ENCODE measurements around the gene HDC. TPM values are rescaled to one million over a fixed set of nuclear protein-coding genes. Genes with fewer than 3 reads are reported as not detected.

HDC gene
- total and polyA plus RNA-seq, 2 of the 13 experiments (the other 11 are each of a cell fraction or from before 2014, with no cell fraction given) = not detected

DNA sequence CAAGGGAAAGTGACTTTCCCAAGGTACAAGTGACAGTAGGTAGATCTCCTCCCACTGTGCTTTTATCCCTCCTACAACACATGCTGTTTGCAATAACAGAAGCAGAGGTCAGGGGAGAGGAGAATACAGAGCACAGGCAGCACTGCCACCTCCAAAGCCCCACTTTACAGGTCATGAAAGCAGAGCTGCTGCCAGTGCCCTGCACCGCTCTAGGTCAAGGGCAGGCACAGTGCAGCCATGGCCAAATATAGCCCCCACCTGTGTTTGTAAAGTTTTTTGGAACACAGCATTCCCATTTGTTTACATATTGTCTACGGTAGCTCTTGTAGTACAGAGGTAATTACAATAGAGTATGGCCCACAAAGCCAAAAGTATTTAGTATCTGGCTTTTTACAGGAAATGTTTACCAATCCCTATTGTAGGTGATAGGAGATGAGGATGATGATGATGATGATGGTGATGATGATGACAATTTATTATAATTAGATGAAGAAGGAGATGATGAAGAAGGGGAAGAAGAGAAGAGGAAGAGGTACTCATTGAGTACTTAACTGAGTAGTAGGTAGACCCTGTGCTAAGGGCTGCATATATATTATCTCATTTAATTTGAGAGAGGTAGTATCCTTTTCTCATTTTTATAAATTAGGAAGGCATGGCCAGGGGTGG, 20.4 kb downstream of the HDC start:
- peak; percentile 84 for ATAC-seq
- Histone ChIP-seq H2AFZ (ENCODE audit: low read length) (no peak overlapping the region), H3K4me2 (ENCODE audit: low read depth, low read length) (peak overlapping the region; percentile 36; the same call in 1 of the 2 replicates), H3K4me1 (ENCODE audit: insufficient read depth, low read length) (peaks cover 80% of the 10 kb centered on the region), H3K36me3 (replicated peaks in 1 of 2; ENCODE audit: control insufficient read depth in 1 of 2, insufficient read depth in 2 of 2, low read length in 2 of 2) (no peaks in the 10 kb centered on the region), H3K9ac (ENCODE audit: insufficient read depth, low read depth, low read length) (no peak overlapping the region), H3K27me3 (ENCODE audit: control insufficient read depth in 1 of 2, insufficient read depth in 2 of 2, low read length in 2 of 2) (no peaks in the 10 kb centered on the region), H3K79me2 (ENCODE audit: insufficient read depth, low read length) (no peaks in the 10 kb centered on the region), H3K27ac (ENCODE audit: extremely low read length, insufficient read depth, low read length) (peak overlapping the region; percentile 34), H3K4me3 (replicated peaks in 1 of 3; ENCODE audit: insufficient read depth in 1 of 3, low read depth in 2 of 3, low read length in 3 of 3) (no peak overlapping the region), H4K20me1 (ENCODE audit: insufficient read depth, low read length) (no peaks in the 10 kb centered on the region), H3K9me3 (ENCODE audit: low read length) (no peaks in the 10 kb centered on the region)
- ChIA-PET POLR2A (interaction anchor here (1.2 kb wide), 1 partner anchor 109 kb away, joined by 8 read pairs; no protein-coding TSS in a partner anchor), CTCF (ENCODE audit: low intra/inter-chr PET ratio, low total read pairs) (no interaction called here)
- DNase-seq (ENCODE audit: low spot score) = no peak
- intact Hi-C loops (cut with micrococcal nuclease; ENCODE audit: unreplicated experiment) = no loop called here
- in situ Hi-C loops (cut with HindIII; ENCODE audit: extremely low pct_ligation_motif_present, low pct_unique_long_range_greater_than_20kb) = no loop called here
- WGBS (ENCODE audit: low lambda C conversion rate) = 8% methylated on average over 2 of the region's 2 CpGs
- BruUV-seq (replicated peaks) = no TSS peak
- peak; percentile 47 for FAIRE-seq
- TF ChIP-seq, protein P1, sequence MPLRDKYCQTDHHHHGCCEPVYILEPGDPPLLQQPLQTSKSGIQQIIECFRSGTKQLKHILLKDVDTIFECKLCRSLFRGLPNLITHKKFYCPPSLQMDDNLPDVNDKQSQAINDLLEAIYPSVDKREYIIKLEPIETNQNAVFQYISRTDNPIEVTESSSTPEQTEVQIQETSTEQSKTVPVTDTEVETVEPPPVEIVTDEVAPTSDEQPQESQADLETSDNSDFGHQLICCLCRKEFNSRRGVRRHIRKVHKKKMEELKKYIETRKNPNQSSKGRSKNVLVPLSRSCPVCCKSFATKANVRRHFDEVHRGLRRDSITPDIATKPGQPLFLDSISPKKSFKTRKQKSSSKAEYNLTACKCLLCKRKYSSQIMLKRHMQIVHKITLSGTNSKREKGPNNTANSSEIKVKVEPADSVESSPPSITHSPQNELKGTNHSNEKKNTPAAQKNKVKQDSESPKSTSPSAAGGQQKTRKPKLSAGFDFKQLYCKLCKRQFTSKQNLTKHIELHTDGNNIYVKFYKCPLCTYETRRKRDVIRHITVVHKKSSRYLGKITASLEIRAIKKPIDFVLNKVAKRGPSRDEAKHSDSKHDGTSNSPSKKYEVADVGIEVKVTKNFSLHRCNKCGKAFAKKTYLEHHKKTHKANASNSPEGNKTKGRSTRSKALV (CRISPR knock-in tag; IDR thresholded peaks at IDR 0.05) = no peak
- TF ChIP-seq ZNF569 (CRISPR knock-in tag; IDR thresholded peaks at IDR 0.05; ENCODE audit: borderline replicate concordance) = no peak
- no peak for TF ChIP-seq ZNF367 (CRISPR knock-in tag; IDR thresholded peaks at IDR 0.05; ENCODE audit: borderline replicate concordance)
- TF ChIP-seq, protein P2, sequence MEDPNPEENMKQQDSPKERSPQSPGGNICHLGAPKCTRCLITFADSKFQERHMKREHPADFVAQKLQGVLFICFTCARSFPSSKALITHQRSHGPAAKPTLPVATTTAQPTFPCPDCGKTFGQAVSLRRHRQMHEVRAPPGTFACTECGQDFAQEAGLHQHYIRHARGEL (CRISPR knock-in tag; IDR thresholded peaks at IDR 0.05) = no peak
- peak; percentile 76 for TF ChIP-seq SALL1 (CRISPR knock-in tag; IDR thresholded peaks at IDR 0.05)
- no peak for TF ChIP-seq ATRX (CRISPR knock-in tag; IDR thresholded peaks at IDR 0.05; ENCODE audit: borderline replicate concordance)
- no peak for TF ChIP-seq NPAS2 (CRISPR knock-in tag; IDR thresholded peaks at IDR 0.05; ENCODE audit: borderline replicate concordance)
- TF ChIP-seq ZKSCAN1 (IDR thresholded peaks at IDR 0.05; ENCODE audit: low read length) = no peak
- TF ChIP-seq ETV5 (CRISPR knock-in tag; IDR thresholded peaks at IDR 0.05; ENCODE audit: borderline replicate concordance) = no peak
- TF ChIP-seq KDM5A (IDR thresholded peaks at IDR 0.05; ENCODE audit: borderline replicate concordance, low read length) = no peak
- TF ChIP-seq MAFF (IDR thresholded peaks at IDR 0.05; ENCODE audit: low read depth, low read length) = no peak
- TF ChIP-seq, protein P3, sequence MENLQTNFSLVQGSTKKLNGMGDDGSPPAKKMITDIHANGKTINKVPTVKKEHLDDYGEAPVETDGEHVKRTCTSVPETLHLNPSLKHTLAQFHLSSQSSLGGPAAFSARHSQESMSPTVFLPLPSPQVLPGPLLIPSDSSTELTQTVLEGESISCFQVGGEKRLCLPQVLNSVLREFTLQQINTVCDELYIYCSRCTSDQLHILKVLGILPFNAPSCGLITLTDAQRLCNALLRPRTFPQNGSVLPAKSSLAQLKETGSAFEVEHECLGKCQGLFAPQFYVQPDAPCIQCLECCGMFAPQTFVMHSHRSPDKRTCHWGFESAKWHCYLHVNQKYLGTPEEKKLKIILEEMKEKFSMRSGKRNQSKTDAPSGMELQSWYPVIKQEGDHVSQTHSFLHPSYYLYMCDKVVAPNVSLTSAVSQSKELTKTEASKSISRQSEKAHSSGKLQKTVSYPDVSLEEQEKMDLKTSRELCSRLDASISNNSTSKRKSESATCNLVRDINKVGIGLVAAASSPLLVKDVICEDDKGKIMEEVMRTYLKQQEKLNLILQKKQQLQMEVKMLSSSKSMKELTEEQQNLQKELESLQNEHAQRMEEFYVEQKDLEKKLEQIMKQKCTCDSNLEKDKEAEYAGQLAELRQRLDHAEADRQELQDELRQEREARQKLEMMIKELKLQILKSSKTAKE (CRISPR knock-in tag; IDR thresholded peaks at IDR 0.05; ENCODE audit: borderline replicate concordance) = 0 out of 2 replicates have a peak, but pooled peaks have one; percentile 13
- TF ChIP-seq PCBP2 (optimal IDR thresholded peaks at IDR 0.05; ENCODE audit: low read depth, low read length, poor library complexity, severe bottlenecking) = no peak
- TF ChIP-seq ZNF652 (CRISPR knock-in tag; IDR thresholded peaks at IDR 0.05; ENCODE audit: borderline replicate concordance, low read depth) = no peak
- no peak for TF ChIP-seq KLF16 (CRISPR knock-in tag; IDR thresholded peaks at IDR 0.05)
- no peak for TF ChIP-seq SOX13 (IDR thresholded peaks at IDR 0.05)
- peak in 1 of 2 experiments; percentile 41; a peak in 1 of 4 replicates for TF ChIP-seq SOX13 (CRISPR knock-in tag; conservative IDR thresholded peaks at IDR 0.05 in 1 of 2, IDR thresholded peaks at IDR 0.05 in 1 of 2)
- TF ChIP-seq, protein P4, sequence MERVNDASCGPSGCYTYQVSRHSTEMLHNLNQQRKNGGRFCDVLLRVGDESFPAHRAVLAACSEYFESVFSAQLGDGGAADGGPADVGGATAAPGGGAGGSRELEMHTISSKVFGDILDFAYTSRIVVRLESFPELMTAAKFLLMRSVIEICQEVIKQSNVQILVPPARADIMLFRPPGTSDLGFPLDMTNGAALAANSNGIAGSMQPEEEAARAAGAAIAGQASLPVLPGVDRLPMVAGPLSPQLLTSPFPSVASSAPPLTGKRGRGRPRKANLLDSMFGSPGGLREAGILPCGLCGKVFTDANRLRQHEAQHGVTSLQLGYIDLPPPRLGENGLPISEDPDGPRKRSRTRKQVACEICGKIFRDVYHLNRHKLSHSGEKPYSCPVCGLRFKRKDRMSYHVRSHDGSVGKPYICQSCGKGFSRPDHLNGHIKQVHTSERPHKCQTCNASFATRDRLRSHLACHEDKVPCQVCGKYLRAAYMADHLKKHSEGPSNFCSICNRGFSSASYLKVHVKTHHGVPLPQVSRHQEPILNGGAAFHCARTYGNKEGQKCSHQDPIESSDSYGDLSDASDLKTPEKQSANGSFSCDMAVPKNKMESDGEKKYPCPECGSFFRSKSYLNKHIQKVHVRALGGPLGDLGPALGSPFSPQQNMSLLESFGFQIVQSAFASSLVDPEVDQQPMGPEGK (CRISPR knock-in tag; IDR thresholded peaks at IDR 0.05) = peak; percentile 72
